DMS53 treated with DMSO at 0.1 percent for 48 hours (cell line): ENCODE measurements around the gene CEP152.
"Not testable (repeated sequence)": the region's sequence is repeated elsewhere in the genome, so short reads cannot be mapped to it uniquely, and the experiment has no call there.

Source experiments
- DNase-seq: peaks from one replicate; lab custom pipeline; 2025; ENCODE audit not compliant: unreplicated experiment; lab: John Stamatoyannopoulos, UW

Gene CEP152, protein sequence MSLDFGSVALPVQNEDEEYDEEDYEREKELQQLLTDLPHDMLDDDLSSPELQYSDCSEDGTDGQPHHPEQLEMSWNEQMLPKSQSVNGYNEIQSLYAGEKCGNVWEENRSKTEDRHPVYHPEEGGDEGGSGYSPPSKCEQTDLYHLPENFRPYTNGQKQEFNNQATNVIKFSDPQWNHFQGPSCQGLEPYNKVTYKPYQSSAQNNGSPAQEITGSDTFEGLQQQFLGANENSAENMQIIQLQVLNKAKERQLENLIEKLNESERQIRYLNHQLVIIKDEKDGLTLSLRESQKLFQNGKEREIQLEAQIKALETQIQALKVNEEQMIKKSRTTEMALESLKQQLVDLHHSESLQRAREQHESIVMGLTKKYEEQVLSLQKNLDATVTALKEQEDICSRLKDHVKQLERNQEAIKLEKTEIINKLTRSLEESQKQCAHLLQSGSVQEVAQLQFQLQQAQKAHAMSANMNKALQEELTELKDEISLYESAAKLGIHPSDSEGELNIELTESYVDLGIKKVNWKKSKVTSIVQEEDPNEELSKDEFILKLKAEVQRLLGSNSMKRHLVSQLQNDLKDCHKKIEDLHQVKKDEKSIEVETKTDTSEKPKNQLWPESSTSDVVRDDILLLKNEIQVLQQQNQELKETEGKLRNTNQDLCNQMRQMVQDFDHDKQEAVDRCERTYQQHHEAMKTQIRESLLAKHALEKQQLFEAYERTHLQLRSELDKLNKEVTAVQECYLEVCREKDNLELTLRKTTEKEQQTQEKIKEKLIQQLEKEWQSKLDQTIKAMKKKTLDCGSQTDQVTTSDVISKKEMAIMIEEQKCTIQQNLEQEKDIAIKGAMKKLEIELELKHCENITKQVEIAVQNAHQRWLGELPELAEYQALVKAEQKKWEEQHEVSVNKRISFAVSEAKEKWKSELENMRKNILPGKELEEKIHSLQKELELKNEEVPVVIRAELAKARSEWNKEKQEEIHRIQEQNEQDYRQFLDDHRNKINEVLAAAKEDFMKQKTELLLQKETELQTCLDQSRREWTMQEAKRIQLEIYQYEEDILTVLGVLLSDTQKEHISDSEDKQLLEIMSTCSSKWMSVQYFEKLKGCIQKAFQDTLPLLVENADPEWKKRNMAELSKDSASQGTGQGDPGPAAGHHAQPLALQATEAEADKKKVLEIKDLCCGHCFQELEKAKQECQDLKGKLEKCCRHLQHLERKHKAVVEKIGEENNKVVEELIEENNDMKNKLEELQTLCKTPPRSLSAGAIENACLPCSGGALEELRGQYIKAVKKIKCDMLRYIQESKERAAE (N-terminal part only)

DNA sequence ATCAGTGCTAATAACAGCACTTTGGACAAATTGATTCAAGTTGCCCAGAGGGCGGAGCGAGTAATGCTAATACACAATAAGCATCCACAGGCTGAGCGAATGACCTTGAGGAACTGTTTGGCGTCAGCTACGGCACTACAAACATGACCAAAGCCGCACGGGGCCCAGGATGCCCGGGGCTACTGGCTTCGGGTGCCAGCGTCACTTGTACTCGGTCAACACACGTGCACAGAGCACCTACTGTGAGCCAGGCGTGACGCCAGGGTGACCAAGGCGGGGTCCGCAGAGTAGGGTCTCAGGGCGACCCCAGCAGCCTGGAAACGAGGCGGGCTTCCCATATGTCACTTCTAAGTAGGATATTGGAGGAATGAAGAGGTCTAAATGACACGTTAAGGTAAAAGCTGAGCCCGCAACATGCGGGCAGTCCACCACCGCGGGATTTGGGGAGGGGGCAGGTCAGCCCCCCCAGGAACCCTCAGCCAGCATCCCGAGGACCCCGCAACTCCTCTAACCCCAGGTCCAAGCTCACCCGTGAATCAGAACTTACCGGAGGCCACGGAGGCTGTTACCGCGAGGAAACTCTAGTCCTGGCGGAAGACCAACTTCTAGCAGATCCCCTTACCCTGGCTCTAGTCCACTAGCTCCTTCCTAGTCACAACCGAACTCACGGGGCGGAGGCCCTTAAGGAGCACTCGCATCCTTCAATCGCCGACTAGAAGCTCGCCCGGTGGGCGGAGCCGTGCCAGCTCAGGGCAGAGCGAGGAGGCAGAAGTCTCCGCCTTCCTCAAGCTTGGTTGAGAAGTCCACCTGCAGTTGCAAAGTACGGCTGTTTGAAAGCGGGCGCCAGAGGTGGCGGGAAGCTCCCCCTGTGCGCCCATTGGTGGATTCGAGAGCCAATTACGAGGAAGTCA lies at the start of gene CEP152:
Gene CEP152 (minus strand): TSS at position 656 of the 911 bp plus-strand sequence. CDS start 5,420 bp downstream, outside the sequence.
- DNase-seq = peak; percentile 95

DNA sequence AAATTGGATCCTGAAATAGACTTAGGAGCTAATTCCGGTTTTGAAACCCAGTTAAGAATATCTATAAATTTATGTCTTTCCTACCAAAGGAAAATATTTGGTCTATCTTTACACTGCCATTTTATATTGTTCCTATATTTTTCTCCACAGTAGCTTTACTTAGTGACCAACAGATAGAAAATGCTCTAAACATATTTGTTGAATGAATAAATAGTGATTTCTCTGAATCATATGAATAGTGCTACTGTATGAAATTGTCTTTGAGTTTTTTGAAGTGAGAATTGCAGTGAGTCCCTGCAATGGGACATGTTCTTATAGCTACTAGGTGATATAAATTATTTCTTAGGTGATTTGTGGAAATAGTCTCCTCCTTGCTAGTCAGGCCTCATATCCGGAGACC lies 48.6 kb upstream of the CEP152 start:
- no peak for DNase-seq

DNA sequence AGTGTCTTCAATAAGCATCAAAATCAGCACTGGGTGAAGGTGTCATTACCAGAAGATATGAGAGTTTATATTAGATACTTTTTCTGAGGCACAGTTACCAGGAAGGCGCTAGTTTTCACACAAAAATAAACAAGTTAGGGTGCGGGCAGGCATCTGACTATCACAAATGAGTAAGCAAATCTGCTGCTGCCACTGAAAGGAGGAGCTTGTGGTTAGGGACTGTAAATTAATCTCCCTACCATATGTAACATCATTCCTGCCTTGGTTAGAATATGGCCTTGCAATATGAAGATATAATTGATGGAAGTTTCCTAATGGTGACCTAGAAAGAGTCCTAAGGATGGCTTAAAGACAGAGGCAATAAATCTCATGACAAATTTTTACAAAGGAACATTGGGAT lies 47.5 kb upstream of the CEP152 start:
- DNase-seq = no peak

DNA sequence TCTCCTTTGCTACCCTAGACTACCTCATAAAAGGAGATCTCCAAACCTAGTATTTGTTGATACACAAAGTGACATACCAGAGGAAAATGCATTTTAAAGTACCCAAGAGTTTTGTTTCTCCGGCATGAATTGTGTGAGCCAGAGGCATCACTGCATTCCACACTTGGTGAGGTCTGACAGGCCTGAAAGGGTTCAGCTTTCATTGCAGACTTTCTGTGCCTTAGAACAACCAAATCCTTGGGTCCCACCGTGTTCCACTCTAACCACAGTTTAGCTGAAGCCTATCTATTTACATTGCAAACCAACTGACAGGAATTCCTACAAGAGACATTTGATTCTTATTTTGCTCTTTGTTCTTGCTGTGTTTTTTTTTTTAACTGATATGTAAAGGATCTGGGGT lies 46.1 kb upstream of the CEP152 start:
- DNase-seq = no peak

DNA sequence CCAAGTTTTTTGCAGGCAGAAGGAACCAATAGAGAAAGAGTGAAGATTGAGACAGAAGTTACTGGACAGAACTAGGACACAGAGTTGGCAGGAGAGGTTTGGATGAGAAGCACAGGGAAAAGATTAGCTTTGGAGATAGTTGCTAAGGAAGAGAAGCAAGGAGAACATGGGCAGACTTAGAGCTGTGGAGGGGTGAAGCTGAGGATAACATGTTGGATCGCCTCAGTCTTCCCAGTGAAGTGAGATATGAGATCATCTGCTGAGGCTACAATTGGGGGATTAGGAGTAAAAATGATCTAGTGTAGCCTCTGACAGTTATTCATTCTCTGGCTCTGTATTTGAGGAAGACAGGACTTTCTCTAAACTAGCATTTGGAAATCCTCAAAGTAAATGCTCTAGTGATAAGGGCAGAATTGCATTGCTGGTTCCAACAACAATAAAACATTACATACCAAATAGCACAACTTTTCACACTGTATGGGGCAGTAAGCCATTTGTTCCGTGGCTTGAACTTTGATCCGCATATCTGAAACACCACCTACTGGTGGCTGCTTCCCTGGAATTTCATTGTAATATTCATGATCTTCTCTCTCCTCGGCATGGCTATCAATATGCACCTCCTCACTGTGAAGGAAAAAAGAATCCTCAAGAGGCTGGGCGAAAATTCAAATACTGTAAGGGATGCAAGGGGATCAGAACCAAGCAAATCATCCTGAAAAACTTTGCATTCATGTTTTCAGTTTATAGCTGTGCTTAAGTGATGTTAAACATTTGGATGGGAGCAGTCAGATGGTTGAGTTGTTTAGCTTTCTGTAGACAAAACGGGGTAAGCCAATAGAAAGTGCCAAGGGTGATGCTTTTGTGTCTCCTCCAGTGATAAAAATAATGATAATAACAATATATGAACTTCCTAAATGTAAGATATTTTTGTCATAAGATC lies 44.9 kb upstream of the CEP152 start:
- DNase-seq = peak; percentile 13

DNA sequence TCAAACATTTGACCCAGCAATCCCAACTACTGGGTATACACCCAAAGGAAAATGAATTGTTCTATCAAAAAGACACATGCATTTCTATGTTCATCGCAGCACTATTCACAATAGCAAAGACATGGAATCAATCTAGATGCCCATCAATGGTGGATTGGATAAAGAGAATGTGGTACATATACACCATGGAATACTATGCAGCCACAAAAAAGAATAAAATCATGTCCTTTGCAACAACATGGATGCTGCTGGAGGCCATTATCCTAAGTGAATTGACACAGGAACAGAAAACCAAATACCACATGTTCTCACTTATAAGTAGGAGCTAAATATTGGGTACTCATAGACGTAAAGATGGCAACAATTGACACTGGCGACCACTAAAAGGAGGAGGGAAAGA lies 43.6 kb upstream of the CEP152 start:
- not testable (repeated sequence) for DNase-seq

DNA sequence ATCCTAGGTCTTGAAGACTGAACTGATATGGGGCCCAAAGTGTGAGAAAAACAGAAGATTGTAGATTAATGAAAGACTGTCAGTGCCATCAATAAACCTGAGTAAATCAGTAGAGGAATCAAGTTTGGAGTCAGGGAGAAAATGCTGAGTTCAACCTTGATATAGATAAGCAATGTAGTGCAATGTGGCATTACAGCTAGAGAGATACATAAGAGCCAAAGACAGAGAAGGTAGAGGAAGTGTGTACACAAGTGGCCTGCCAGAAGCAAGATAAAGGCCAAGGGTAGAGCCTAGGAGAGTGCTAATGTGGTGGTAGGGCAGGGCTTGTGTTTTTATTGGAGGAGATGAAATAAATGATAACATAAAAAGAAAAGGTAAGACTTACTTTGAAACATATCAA lies 41.1 kb upstream of the CEP152 start:
- DNase-seq = no peak

DNA sequence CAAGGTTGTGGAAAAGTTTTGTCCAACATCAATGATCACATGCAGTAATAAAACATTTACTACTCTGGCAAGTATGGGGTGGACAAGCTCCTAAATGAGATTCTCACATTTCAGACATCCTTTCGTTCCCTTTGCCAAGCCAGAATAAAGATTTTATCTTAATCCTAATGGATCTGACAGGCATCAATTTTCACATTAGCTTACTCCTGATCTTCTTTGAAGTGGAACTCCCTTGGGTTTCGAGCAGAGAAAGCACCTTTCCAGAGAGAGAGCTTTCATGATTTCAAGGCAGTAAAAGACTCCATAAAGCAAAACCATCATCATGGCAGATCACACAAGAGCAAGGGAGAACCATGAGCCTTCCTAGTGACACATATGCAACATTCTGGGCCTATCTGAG lies 39.8 kb upstream of the CEP152 start:
- DNase-seq = no peak

DNA sequence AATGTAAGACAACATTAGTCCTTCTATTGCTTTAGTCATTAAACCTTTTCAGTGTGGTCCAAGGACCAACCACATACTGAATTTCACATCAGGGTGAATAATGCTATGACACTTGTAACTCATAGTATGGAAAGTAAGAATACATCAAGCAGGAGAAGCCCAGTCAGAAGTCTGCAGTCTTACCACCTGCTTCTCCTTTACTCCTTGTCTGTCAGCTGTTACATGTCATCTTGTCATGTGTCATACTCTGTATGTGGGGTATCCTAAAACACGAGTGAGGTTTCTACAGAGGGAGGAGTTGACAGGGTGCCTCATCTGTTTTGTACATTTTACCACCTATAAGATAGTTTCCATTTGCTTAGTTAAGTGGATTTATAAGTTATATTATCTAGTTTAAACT lies 34.3 kb upstream of the CEP152 start:
- DNase-seq = no peak

DNA sequence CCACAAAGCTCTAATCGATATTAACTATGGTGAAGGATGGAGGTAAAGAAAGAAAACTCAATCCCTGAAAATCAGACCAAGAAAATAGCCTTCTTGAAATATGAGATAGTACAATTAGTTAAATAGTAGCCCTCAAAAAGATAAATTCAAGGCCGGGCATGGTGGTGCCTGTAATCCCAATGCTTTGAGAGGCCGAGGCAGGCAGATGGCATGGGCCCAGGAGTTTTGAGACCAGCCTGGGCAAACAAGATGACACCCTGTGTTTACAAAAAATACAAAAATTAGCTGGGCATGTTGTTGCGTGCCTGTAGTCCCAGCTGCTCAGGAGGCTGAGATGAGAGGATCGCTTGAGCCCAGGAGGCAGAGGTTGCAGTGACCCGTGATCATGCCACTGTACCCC lies 31.6 kb upstream of the CEP152 start:
- DNase-seq = no peak

DNA sequence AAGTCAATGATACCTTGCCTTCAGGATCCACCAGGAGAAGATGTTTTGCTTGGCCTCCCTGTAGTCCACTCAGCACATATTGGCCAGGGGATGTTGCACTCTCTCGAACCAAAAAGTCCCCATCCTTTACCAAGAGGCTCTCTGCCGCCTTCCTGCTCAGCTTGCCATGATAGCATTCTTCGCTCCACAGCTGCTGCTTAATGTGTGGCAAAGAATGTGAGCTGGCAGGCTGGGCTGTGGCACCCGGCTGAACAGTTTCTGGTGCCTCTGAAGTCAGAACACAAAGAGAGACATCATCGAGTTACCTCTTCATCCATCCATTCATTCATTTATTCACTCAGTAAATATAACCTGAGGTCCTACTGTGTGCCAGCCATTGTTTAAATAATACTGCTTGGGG lies 23.9 kb upstream of the CEP152 start:
- DNase-seq = no peak

DNA sequence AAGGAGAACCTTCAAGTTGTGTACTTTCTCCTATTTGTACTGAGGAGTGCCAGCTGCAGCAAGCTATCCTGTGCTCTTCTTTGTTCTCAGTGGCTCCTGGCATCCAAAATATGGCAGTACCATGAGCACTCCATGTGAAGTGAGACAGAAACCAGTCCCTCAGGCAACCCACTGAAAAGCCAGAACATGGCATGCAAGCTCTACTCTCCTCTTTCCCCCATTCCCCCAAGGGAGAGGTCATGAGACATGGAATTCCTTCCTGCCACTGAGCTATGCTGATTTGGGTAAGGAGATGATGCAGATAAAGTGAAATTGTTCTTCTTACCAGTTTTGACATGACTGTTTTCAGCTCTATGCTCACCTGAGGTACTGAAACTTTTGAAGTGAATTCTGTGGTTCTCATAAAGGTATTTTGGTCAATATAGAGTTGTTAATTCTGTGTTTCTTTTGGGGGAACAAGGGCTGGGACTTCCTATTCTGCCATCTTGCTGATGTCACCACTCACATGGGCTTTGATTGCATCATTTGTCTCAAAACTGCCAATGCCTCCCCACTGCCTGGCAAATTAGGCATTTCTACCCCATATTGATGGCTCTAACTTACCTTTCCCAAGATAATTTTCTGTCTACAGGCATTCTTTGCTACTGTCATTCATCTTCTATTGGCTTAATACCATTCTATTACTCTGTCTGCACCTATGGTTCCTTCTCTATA lies 22.8 kb upstream of the CEP152 start:
- DNase-seq = no peak

DNA sequence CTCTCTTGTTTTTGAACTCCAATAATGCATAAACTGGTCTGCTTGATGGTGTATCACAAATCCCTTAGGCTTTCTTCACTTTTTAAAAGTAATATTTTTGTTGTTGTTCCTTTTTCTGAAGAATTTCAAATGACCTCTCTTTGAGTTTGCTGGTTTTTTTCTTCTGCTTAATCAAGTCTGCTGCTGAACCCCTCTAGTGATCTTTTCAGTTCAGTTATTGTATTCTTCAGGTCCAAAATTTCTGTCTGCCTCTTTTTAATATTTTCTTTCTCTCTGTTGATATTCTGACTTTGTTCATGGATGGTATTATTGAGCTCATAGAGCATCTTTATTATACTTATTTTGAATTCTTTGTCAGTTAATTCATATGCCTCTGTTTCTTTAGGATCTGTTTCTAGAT lies 21.8 kb upstream of the CEP152 start:
- DNase-seq = no peak

DNA sequence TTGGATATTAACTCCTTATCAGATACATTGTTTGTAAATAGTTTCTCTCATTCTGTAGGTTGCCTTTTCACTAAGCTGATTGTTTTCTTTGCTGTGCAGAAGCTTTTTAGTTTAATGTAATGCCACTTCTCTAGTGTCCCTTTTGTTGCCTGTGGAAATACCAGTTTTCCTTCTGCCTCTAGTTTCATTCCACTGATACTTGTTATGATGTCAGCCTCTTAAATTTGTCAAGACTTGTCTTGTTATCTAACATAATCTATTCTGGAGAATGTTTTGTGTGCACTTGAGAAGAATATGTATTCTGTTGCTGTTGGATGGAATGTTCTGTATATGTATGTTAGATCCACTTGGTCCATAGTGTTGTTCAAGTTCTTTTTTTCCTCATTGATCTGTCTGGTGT lies 18.0 kb upstream of the CEP152 start:
- DNase-seq = no peak

DNA sequence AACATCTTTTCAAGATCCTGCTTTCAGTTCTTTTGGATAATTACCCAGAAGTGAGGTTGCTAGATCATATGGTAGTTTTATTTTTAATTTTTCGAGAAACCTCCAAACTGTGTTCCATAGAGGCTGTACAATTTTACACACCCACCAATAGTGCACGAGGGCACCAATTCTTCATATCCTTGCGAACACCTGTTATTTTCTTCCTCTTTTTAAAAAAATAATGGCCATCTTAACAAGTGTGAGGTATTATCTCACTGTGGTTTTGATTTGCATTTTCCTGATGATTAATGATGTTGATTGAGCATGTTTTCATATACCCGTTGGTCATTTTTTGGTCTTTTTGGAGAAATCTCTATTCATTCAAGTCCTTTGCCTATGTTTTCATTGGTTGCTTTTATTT lies 17.6 kb upstream of the CEP152 start:
- DNase-seq = no peak

DNA sequence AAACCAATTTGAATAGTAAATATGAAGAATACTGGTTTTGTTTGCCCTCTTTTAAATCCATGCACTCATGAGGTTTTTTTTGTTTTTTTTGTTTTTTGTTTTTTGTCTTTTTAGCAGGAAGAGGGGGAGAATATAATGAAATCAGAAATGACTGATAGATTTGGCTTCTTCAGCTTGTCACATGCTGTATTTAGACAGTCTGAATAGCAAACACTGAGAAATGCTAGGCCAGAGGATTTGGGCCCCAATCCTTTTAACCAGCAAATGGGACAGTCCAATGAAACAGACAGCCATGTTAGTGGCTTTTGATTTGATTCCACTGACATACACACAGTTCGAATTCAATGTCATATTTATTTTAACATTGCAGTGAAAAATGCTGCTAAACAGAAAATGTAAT lies 14.2 kb upstream of the CEP152 start:
- DNase-seq = no peak

DNA sequence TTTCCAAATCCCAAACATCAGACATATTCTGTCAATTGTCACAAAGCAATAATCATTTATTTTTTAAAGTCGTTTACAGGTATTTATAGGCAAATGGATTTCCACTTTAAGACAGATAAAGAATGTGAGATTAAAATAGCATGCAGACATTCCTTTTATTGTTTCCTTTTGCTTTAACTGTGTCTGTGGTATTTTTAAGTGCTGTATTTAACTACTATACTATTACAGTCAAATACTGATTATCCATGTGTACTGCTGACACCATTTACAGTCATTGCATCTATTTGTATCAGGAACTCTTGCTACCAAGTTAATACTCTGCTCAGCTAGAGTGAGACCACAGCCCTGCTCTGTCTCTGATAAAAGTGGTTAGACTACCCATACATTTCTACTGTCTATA lies 12.8 kb upstream of the CEP152 start:
- no peak for DNase-seq

DNA sequence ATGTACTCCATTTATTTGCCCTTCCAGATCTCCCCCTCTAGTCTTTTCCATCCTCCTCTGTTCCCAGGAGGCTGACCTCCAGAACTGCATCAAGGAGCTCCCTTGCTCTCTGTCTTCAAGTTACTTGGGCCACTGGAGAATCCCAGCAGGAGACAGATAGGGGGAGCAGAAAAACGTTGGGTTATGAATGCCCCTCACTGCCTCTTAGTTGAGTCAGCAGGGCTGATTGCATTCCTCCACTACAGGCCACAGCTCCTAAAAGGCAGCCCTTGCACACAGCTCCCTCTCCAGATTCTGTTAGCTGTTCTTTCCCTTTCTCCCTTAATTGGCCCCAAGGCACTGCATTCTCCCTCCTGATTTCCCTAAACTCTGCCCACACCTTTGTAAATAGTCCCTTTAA lies 12.4 kb upstream of the CEP152 start:
- DNase-seq = no peak

DNA sequence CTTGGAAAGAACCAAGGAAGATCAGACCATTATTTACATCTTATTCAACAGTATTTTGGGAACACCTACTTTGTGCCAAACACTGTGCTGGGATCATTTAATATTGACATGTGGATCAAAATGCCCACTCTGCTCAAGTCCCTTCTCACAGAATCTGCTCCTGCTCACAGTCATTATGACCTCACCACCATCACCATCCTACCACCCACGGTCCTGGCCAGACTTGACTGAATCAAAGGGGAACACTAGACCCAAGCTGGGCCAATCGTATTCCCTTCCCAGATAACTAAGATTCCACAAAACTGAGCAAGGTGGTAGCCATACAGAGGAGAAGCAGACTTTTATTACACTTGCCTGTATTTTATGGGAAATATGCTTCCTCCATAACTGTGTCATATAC lies 3.4 kb upstream of the CEP152 start:
- DNase-seq = no peak
